ENCODE results near the gene FRMD4A. TPM values are rescaled to one million over a fixed set of nuclear protein-coding genes. Genes with fewer than 3 reads are reported as not detected.

The FRMD4A gene
- total RNA-seq, 1 donor from 2014 or later = 0.64 TPM

DNA sequence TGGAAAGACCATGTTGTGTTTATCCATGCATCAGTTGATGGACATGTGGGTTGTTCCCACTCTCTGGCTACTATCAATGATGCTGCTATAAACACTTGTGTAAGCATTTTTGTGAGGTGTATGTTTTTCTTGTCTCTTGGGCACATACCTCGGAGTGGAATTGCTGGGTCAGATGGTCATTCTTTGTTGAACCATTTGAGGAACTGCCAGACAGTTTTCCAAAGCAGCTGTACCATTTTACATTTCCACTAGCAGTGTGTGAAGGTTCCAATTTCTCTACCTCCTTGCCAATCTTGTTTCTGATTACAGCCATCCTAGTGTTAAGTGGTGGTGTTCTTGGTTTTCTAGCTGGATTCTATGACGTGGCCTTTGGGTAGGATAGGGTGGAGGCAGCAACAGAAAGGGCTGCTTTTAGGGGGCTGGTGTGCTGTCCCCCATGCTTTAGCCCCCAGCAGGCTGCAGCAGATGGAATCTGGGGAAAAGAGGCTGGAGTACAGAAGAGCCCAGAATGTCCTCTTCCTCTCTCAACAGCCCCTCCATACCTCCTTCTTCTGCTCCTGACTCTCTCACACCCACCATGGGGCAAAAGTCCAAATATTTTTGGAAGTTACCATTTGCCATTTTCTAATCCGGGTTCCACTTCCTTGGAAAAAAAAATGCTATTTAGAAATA is 352.7 kb downstream of the FRMD4A start:
- DNase-seq (no peak), ATAC-seq (ENCODE audit: low read depth) (no peak)
- intact Hi-C loops (cut with micrococcal nuclease) = no loop called here
- POLR2A ChIA-PET = no interaction called here
- CTCF ChIA-PET = no interaction called here
- Mint-ChIP-seq H3K4me1 (no peaks in the 10 kb centered on the region), H3K27ac (no peak overlapping the region), H3K9me3 (no peaks in the 10 kb centered on the region), H3K36me3 (ENCODE audit: low read depth) (no peaks in the 10 kb centered on the region), H3K4me3 (no peak overlapping the region), H3K27me3 (peaks cover 9% of the 10 kb centered on the region)
- TF ChIP-seq, protein P1, sequence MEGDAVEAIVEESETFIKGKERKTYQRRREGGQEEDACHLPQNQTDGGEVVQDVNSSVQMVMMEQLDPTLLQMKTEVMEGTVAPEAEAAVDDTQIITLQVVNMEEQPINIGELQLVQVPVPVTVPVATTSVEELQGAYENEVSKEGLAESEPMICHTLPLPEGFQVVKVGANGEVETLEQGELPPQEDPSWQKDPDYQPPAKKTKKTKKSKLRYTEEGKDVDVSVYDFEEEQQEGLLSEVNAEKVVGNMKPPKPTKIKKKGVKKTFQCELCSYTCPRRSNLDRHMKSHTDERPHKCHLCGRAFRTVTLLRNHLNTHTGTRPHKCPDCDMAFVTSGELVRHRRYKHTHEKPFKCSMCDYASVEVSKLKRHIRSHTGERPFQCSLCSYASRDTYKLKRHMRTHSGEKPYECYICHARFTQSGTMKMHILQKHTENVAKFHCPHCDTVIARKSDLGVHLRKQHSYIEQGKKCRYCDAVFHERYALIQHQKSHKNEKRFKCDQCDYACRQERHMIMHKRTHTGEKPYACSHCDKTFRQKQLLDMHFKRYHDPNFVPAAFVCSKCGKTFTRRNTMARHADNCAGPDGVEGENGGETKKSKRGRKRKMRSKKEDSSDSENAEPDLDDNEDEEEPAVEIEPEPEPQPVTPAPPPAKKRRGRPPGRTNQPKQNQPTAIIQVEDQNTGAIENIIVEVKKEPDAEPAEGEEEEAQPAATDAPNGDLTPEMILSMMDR (IDR thresholded peaks at IDR 0.05) = no peak

DNA sequence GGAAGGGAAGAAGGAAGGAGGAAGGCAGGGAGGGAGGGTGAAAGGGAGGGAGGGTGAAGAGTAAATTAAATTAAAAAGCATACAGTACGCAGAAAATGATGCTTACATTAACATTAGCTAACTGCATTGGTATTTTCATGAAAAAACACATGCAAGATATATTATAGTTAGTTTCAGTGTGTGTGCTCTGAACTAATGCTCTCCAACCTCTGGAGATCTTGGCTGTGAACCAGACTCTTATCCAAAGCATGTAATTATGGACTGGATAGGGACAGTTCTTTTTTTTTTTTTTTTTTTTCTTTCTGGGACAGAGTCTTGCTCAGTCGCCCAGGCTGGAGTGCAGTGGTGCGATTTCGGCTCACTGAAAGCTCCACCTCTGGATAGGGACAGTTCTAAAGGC is 357.0 kb downstream of the FRMD4A start:
- Mint-ChIP-seq H3K27me3 (peaks cover 15% of the 10 kb centered on the region), H3K9me3 (no peaks in the 10 kb centered on the region), H3K4me3 (no peak overlapping the region), H3K27ac (no peak overlapping the region), H3K36me3 (ENCODE audit: low read depth) (no peaks in the 10 kb centered on the region), H3K4me1 (no peaks in the 10 kb centered on the region)
- ChIA-PET POLR2A (interaction anchor here (0.6 kb wide), 1 partner anchor 14 kb away, joined by 11 read pairs; no protein-coding TSS in a partner anchor), CTCF (no interaction called here)
- ATAC-seq (ENCODE audit: low read depth) (no peak), DNase-seq (no peak)
- intact Hi-C loops (cut with micrococcal nuclease) = no loop called here
- TF ChIP-seq, protein P1 (IDR thresholded peaks at IDR 0.05) = no peak

DNA sequence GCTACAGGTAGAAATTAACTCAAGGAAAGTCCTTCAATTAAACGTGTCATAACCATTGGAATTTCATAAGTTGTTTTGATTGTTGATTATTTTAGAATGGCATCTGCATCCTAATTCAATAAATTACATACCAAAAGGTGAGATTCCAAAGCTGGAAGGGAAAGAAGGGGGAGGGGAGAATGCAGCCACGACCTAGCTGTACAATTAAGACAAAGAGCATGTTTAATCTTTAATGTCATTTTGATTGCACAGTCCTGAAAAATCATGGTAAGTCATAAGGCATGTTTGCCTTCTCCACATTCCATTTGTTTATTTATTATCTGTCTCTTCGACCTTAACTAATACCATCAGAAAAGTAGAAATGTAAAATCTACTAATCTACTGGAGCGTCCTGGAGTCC is 358.1 kb downstream of the FRMD4A start:
- intact Hi-C loops (cut with micrococcal nuclease) = no loop called here
- Mint-ChIP-seq H3K27ac (no peak overlapping the region), H3K36me3 (ENCODE audit: low read depth) (no peaks in the 10 kb centered on the region), H3K4me3 (no peak overlapping the region), H3K9me3 (no peaks in the 10 kb centered on the region), H3K4me1 (no peaks in the 10 kb centered on the region), H3K27me3 (peaks cover 11% of the 10 kb centered on the region)
- no peak for ATAC-seq (ENCODE audit: low read depth)
- TF ChIP-seq, protein P1 (IDR thresholded peaks at IDR 0.05) = no peak
- no peak for DNase-seq
- ChIA-PET POLR2A (no interaction called here), CTCF (no interaction called here)

DNA sequence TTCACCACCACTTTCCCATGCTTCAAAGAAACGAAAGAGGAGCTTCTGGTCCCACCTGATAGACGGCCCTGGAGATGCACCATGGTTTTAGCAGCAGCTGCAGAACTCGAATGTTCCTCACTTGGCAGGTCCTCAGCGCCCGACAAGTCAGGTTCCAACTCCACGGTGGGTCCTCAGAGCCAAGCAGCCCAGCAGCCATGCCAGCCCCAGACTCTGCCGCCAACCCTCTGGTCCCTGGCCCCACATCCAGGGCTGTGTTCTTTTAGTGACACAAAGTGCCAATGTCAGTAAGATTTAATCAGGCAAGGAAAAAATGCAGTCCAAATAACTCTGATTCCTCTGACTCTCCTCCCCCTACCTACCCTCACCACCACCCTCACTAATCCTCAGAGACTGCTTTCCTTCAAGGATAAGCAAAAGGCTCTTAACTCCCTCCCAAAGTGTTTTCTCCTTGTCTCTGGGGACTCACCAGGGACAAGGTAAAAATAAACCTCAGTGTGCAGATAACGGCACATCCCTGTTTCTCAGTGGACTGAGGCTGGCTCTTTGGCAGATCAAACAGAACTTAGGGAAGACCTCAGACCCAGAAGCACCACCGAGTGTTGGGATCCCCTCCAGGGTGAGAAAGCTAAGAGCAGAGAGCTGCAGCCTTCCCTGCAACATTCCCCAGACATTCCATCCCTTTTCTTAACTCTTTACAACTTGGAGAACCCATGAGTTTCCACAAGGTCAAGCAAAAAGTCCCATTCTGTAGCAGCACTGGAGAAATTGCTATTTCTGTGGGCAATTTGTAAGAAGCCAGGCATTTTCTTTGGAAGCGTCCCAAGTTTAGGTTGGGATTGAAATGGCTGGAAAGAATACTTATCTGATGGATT is 358.9 kb downstream of the FRMD4A start:
- Mint-ChIP-seq H3K27ac (no peak overlapping the region), H3K4me3 (no peak overlapping the region)
- POLR2A ChIA-PET = no interaction called here

DNA sequence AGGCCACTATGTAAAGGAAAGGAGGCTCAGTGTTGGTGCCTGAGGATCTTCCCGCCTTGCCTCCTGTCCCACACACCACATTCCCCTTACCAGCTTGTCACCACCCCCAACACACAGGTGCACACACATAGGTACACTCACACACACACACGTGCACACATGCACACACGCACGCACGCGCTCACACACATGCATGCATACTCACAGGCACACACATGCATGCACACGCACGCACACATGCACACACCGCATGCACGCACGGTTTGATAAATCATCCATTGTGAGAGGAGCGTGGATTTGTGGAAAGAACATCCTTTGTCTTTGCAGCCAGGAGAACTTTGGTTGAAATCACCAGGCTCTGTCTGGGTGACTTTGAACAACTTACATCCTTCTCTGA is 359.8 kb downstream of the FRMD4A start:
- Mint-ChIP-seq H3K36me3 (ENCODE audit: low read depth) (no peaks in the 10 kb centered on the region), H3K9me3 (no peaks in the 10 kb centered on the region)
- intact Hi-C loops (cut with micrococcal nuclease) = no loop called here

More for the DNA sequence above, 358.9 kb downstream of the FRMD4A start:
- TF ChIP-seq, protein P1 (IDR thresholded peaks at IDR 0.05) = no peak
- Mint-ChIP-seq H3K36me3 (ENCODE audit: low read depth) (no peaks in the 10 kb centered on the region), H3K9me3 (no peaks in the 10 kb centered on the region), H3K27me3 (peaks cover 10% of the 10 kb centered on the region), H3K4me1 (no peaks in the 10 kb centered on the region)
- ATAC-seq (ENCODE audit: low read depth) = no peak
- DNase-seq = no peak
- intact Hi-C loops (cut with micrococcal nuclease) = no loop called here
- CTCF ChIA-PET = no interaction called here

More for the DNA sequence above, 359.8 kb downstream of the FRMD4A start:
- Mint-ChIP-seq H3K4me3 (no peak overlapping the region), H3K27me3 (peaks cover 12% of the 10 kb centered on the region), H3K27ac (no peak overlapping the region), H3K4me1 (no peaks in the 10 kb centered on the region)
- CTCF ChIA-PET = no interaction called here
- TF ChIP-seq, protein P1 (IDR thresholded peaks at IDR 0.05) = no peak
- DNase-seq (no peak), ATAC-seq (ENCODE audit: low read depth) (no peak)
- POLR2A ChIA-PET = no interaction called here

Data from activated B cell treated with CpG ODN at 0.5 μM for 24 hours (primary cell).